H9 (cell line): ENCODE data around the gene NDUFS6. TPM values are rescaled to one million over a fixed set of nuclear protein-coding genes. Genes with fewer than 3 reads are reported as not detected.

ENCODE experiments used
- DNase-seq: peaks from one replicate; pipeline ENCODE4 v3.0.0-alpha.2; 2017
- H2AFZ ChIP-seq: one replicate; pipeline ENCODE4 v1.6.1; 2013; ENCODE audit warnings: mild to moderate bottlenecking, low read length, control low read depth, moderate library complexity
- H2AK5ac ChIP-seq: 2 replicates; pipeline ENCODE4 v1.6.1; 2013; ENCODE audit warnings: low read length, control low read depth, mixed read lengths; ENCODE audit not compliant: insufficient read length
- H2BK120ac ChIP-seq: one replicate; pipeline ENCODE4 v1.6.1; 2013; ENCODE audit warnings: low read depth, mild to moderate bottlenecking, low read length, control low read depth, inconsistent platforms; ENCODE audit not compliant: poor library complexity, severe bottlenecking
- H2BK12ac ChIP-seq: 2 replicates; pipeline ENCODE4 v1.6.1; 2013; ENCODE audit warnings: low read length, control low read depth, mixed read lengths, low read depth; ENCODE audit not compliant: insufficient read length
- H2BK15ac ChIP-seq: 2 replicates; pipeline ENCODE4 v1.6.1; 2013; ENCODE audit warnings: low read depth, low read length, control low read depth
- H2BK20ac ChIP-seq: one replicate; pipeline ENCODE4 v1.6.1; 2013; ENCODE audit warnings: low read depth, mild to moderate bottlenecking, low read length, control low read depth, inconsistent platforms; ENCODE audit not compliant: poor library complexity, severe bottlenecking
- H2BK5ac ChIP-seq: 2 replicates; pipeline ENCODE4 v1.6.1; 2013; ENCODE audit warnings: low read length, control low read depth, mixed read lengths; ENCODE audit not compliant: insufficient read length
- H3K14ac ChIP-seq: 2 replicates; pipeline ENCODE4 v1.6.1; 2013; ENCODE audit warnings: low read length, control low read depth; ENCODE audit not compliant: insufficient read depth
- H3K18ac ChIP-seq: 2 replicates; pipeline ENCODE4 v1.6.1; 2013; ENCODE audit warnings: low read depth, mild to moderate bottlenecking, mixed read lengths, low read length, control low read depth; ENCODE audit not compliant: insufficient read length
- H3K23ac ChIP-seq: 2 replicates; pipeline ENCODE4 v1.6.1; 2013; ENCODE audit warnings: low read length, control low read depth, mixed read lengths, low read depth; ENCODE audit not compliant: insufficient read length
- H3K23me2 ChIP-seq: 2 replicates; pipeline ENCODE4 v1.6.1; 2013; ENCODE audit warnings: low read depth, mild to moderate bottlenecking, mixed read lengths, low read length, control low read depth; ENCODE audit not compliant: insufficient read length, poor library complexity, severe bottlenecking
- H3K27ac ChIP-seq: 2 replicates; pipeline ENCODE4 v1.5.1; 2013; ENCODE audit warnings: low read length, control low read depth, mixed read lengths, low read depth; ENCODE audit not compliant: insufficient read length
- H3K27me3 ChIP-seq: 2 replicates; pipeline ENCODE4 v1.6.1; 2013; ENCODE audit warnings: low read length, control low read depth, inconsistent platforms; ENCODE audit not compliant: insufficient read depth
- H3K4ac ChIP-seq: 2 replicates; pipeline ENCODE4 v1.6.1; 2013; ENCODE audit warnings: low read depth, mild to moderate bottlenecking, control low read depth, inconsistent platforms, low read length, moderate library complexity
- H3K4me1 ChIP-seq: 2 replicates; pipeline ENCODE4 v1.6.1; 2013; ENCODE audit warnings: low read length, control low read depth, inconsistent platforms; ENCODE audit not compliant: insufficient read depth
- H3K4me2 ChIP-seq: 2 replicates; pipeline ENCODE4 v1.6.1; 2013; ENCODE audit warnings: low read length, control low read depth, mixed read lengths; ENCODE audit not compliant: insufficient read length, insufficient read depth
- H3K56ac ChIP-seq: 2 replicates; pipeline ENCODE4 v1.6.1; 2013; ENCODE audit warnings: low read depth, mild to moderate bottlenecking, mixed read lengths, low read length, control low read depth; ENCODE audit not compliant: insufficient read length
- H3K79me1 ChIP-seq: 2 replicates; pipeline ENCODE4 v1.6.1; 2013; ENCODE audit warnings: low read depth, mild to moderate bottlenecking, moderate library complexity, low read length, control low read depth, inconsistent platforms; ENCODE audit not compliant: insufficient read depth, poor library complexity, severe bottlenecking
- H3K79me2 ChIP-seq: 2 replicates; pipeline ENCODE4 v1.6.1; 2013; ENCODE audit warnings: low read length, control low read depth, inconsistent platforms; ENCODE audit not compliant: insufficient read depth
- H3K9ac ChIP-seq: 2 replicates; pipeline ENCODE4 v1.6.1; 2013; ENCODE audit warnings: low read length, control low read depth, mixed read lengths; ENCODE audit not compliant: insufficient read length; ENCODE audit errors: extremely low read depth
- H3K9me3 ChIP-seq: one replicate; pipeline ENCODE4 v1.6.1; 2013; ENCODE audit warnings: low read depth, low read length, inconsistent platforms; ENCODE audit not compliant: control insufficient read depth
- H3T11ph ChIP-seq: one replicate; pipeline ENCODE4 v1.6.1; 2013; ENCODE audit warnings: mild to moderate bottlenecking, low read length, control low read depth, inconsistent platforms
- H4K20me1 ChIP-seq: one replicate; pipeline ENCODE4 v1.6.1; 2013; ENCODE audit not compliant: control insufficient read depth, insufficient read length, insufficient read depth
- H4K5ac ChIP-seq: 2 replicates; pipeline ENCODE4 v1.6.1; 2013; ENCODE audit warnings: low read depth, mild to moderate bottlenecking, mixed read lengths, low read length, control low read depth; ENCODE audit not compliant: insufficient read length
- H4K8ac ChIP-seq: replicated peaks from 2 replicates; pipeline ENCODE4 v1.6.1; 2013; ENCODE audit warnings: low read length, control low read depth, mixed read lengths, low read depth; ENCODE audit not compliant: insufficient read length
- H4K91ac ChIP-seq: 2 replicates; pipeline ENCODE4 v1.6.1; 2013; ENCODE audit warnings: low read depth, mild to moderate bottlenecking, moderate library complexity, mixed read lengths, low read length, control low read depth; ENCODE audit not compliant: insufficient read length
- H3K27ac Mint-ChIP-seq, 3 experiments: 2 replicates in 2 of 3; 3 replicates in 1 of 3; pipeline ENCODE4 v1.8.0; 2020 to 2021; ENCODE audit warnings: mixed read lengths in 3 of 3, mild to moderate bottlenecking in 1 of 3, moderate library complexity in 1 of 3
- H3K27me3 Mint-ChIP-seq: 2 replicates; pipeline ENCODE4 v1.8.0; 2021; ENCODE audit warnings: low read depth, mild to moderate bottlenecking, moderate library complexity, mixed read lengths
- H3K36me3 Mint-ChIP-seq, 3 experiments: 2 replicates in 2 of 3; 3 replicates in 1 of 3; pipeline ENCODE4 v1.8.0; 2020 to 2021; ENCODE audit warnings: low read depth in 3 of 3, mixed read lengths in 3 of 3; ENCODE audit not compliant: insufficient read depth in 1 of 3
- H3K4me1 Mint-ChIP-seq, 2 experiments: 2 replicates each; pipeline ENCODE4 v1.8.0; 2020; ENCODE audit warnings: mixed read lengths in 2 of 2
- H3K4me3 Mint-ChIP-seq, 2 experiments: 2 replicates in 1 of 2; 3 replicates in 1 of 2; pipeline ENCODE4 v1.8.0; 2020 to 2021; ENCODE audit warnings: mild to moderate bottlenecking in 2 of 2, mixed read lengths in 2 of 2, moderate library complexity in 1 of 2
- H3K9me3 Mint-ChIP-seq, 2 experiments: 2 replicates in 1 of 2; 3 replicates in 1 of 2; pipeline ENCODE4 v1.8.0; 2020; ENCODE audit warnings: mild to moderate bottlenecking in 2 of 2, mixed read lengths in 2 of 2, moderate library complexity in 1 of 2
- WGBS: extraction: QIAGEN DNeasy Blood & Tissue Kit; methylation state at CpG from one replicate; pipeline ENCODE4 v1.1.7; 2013; ENCODE audit warnings: missing lambda C conversion rate, low lambda C conversion rate, mixed read lengths; ENCODE audit not compliant: insufficient read length; ENCODE audit errors: extremely low coverage; 5-methylcytosine and 5-hydroxymethylcytosine counted together
- total RNA-seq: library from RNA; stranded (reverse); gene quantifications from 2 replicates; pipeline ENCODE4 v1.2.1, GENCODE V29; 2021
- TF ChIP-seq, protein P1 (sequence below): fragments of 200-600 bp; sonication (generic); conservative IDR thresholded peaks from 3 replicates; pipeline ENCODE4 v1.8.0; 2021; ENCODE audit warnings: antibody characterized with exemption, mild to moderate bottlenecking

Gene NDUFS6
- total RNA-seq, 1 experiment from 2014 or later: 62.5 TPM

DNA sequence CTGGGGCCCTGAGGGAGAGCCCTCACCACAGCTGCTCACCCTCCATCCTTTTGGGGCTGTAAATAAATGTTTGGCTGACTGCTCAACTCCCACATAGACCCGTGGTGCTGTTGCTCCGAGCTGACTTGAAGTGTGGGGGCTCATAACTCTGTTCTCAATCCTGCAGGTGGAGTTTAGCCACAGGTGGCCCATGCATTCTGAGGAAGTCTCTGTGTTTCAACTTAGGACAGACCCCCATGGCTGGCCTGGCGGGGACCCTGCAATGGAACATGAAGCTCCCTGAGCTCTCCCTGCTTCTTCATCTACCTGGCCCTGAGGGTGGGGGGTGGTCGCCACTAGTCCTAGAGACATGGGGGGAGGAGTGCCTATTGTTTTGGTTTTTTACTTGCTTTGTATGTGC, 19.7 kb downstream of the NDUFS6 start:
- Histone ChIP-seq H4K5ac (no peak overlapping the region), H3K4me2 (no peak overlapping the region), H3K18ac (no peak overlapping the region), H2BK5ac (no peak overlapping the region), H2BK120ac (no peak overlapping the region), H3K4me1 (no peaks in the 10 kb centered on the region), H2BK12ac (no peak overlapping the region), H3K9me3 (no peaks in the 10 kb centered on the region), H2AFZ (no peak overlapping the region), H3K27me3 (no peaks in the 10 kb centered on the region), H3K56ac (no peak overlapping the region), H2AK5ac (no peak overlapping the region), H3K79me1 (no peaks in the 10 kb centered on the region), H3K27ac (no peak overlapping the region), H3K23ac (no peak overlapping the region), H3K9ac (no peak overlapping the region), H4K8ac (no peak overlapping the region), H4K20me1 (no peaks in the 10 kb centered on the region), H3T11ph (no peak overlapping the region), H2BK15ac (no peak overlapping the region), H3K79me2 (no peaks in the 10 kb centered on the region), H3K23me2 (no peaks in the 10 kb centered on the region), H2BK20ac (no peak overlapping the region), H4K91ac (no peak overlapping the region), H3K14ac (no peak overlapping the region), H3K4ac (no peak overlapping the region)
- peaks cover 35 to 74% (median 59%) of the 10 kb centered on the region in 3 experiments for H3K36me3 Mint-ChIP-seq
- TF ChIP-seq, protein P1, sequence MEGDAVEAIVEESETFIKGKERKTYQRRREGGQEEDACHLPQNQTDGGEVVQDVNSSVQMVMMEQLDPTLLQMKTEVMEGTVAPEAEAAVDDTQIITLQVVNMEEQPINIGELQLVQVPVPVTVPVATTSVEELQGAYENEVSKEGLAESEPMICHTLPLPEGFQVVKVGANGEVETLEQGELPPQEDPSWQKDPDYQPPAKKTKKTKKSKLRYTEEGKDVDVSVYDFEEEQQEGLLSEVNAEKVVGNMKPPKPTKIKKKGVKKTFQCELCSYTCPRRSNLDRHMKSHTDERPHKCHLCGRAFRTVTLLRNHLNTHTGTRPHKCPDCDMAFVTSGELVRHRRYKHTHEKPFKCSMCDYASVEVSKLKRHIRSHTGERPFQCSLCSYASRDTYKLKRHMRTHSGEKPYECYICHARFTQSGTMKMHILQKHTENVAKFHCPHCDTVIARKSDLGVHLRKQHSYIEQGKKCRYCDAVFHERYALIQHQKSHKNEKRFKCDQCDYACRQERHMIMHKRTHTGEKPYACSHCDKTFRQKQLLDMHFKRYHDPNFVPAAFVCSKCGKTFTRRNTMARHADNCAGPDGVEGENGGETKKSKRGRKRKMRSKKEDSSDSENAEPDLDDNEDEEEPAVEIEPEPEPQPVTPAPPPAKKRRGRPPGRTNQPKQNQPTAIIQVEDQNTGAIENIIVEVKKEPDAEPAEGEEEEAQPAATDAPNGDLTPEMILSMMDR: no peak
- peaks cover 19 to 26% of the 10 kb centered on the region in 2 experiments for H3K4me1 Mint-ChIP-seq
- WGBS: no CpG with 5 or more reads among the region's 4 CpGs
- no peak for DNase-seq
- no peak overlapping the region for H3K4me3 Mint-ChIP-seq
- no peak overlapping the region; a peak in 1 of 7 replicates for H3K27ac Mint-ChIP-seq
- no peaks in the 10 kb centered on the region for H3K9me3 Mint-ChIP-seq
- H3K27me3 Mint-ChIP-seq: no peaks in the 10 kb centered on the region; the same call in 1 of the 2 replicates
